ENCODE results near the gene PTPRK. TPM values are rescaled to one million over a fixed set of nuclear protein-coding genes. Genes with fewer than 3 reads are reported as not detected.
A peak's percentile ranks its signal among the peaks of the same experiment; 100 is the strongest.

The PTPRK gene
- total and polyA plus RNA-seq, 2 of the 13 experiments (the other 11 are each of a cell fraction or from before 2014, with no cell fraction given): 43.6 to 98.3 TPM

- peak in 1 of 2 experiments; percentile 85; a peak in 1 of 4 replicates for TF ChIP-seq KLF16 (CRISPR knock-in tag; IDR thresholded peaks at IDR 0.05)
- peak; percentile 89 for TF ChIP-seq CEBPG (CRISPR knock-in tag; IDR thresholded peaks at IDR 0.05)
- TF ChIP-seq ARNT (IDR thresholded peaks at IDR 0.05): no peak
- peak; percentile 95 for TF ChIP-seq HOMEZ (CRISPR knock-in tag; IDR thresholded peaks at IDR 0.05; ENCODE audit: low read depth)
- peak; percentile 77 for TF ChIP-seq TBL1XR1 (IDR thresholded peaks at IDR 0.05; ENCODE audit: borderline replicate concordance, low read length, partially characterized antibody)
- no peak for TF ChIP-seq ZFP36 (IDR thresholded peaks at IDR 0.05; ENCODE audit: borderline replicate concordance, low read depth, low read length, partially characterized antibody)
- peak; percentile 61 for TF ChIP-seq MAX (IDR thresholded peaks at IDR 0.05)
- peak; percentile 94 for TF ChIP-seq RERE (CRISPR knock-in tag; IDR thresholded peaks at IDR 0.05; ENCODE audit: low read depth)
- TF ChIP-seq PITX1 (CRISPR knock-in tag; IDR thresholded peaks at IDR 0.05): peak; percentile 90
- TF ChIP-seq EEA1 (CRISPR knock-in tag; IDR thresholded peaks at IDR 0.05; ENCODE audit: borderline replicate concordance): no peak
- TF ChIP-seq RORA (CRISPR knock-in tag; IDR thresholded peaks at IDR 0.05): 0 out of 2 replicates have a peak, but pooled peaks have one; percentile 71
- TF ChIP-seq EP300 (IDR thresholded peaks at IDR 0.05; ENCODE audit: low read depth in 2 of 2, low read length in 2 of 2): peak; percentile 98 to 99
- TF ChIP-seq EP300 (CRISPR knock-in tag; IDR thresholded peaks at IDR 0.05; ENCODE audit: borderline replicate concordance): peak; percentile 93
- TF ChIP-seq SRSF4 (IDR thresholded peaks at IDR 0.05; ENCODE audit: low read depth, low read length, poor library complexity, severe bottlenecking): no peak
- TF ChIP-seq ZNF432 (CRISPR knock-in tag; IDR thresholded peaks at IDR 0.05; ENCODE audit: borderline replicate concordance): no peak
- 0 out of 2 replicates have a peak, but pooled peaks have one; percentile 76 for TF ChIP-seq IKZF5 (CRISPR knock-in tag; IDR thresholded peaks at IDR 0.05)
- TF ChIP-seq GRHL1 (CRISPR knock-in tag; conservative IDR thresholded peaks at IDR 0.05): no peak
- no peak for TF ChIP-seq ZNF713 (CRISPR knock-in tag; IDR thresholded peaks at IDR 0.05)
Observed at GRCh38 chr6:128062882-128063603, 457.4 kb downstream of the PTPRK start (continued).

Measured in HepG2 (cell line).